Activated CD4-positive, alpha-beta T cell treated with anti-CD3 and anti-CD28 coated beads, Interleukin-2, amount 50 U/mL, for 16 hours (primary cell): ENCODE measurements around the gene LENG8.
"Not testable (repeated sequence)": the region's sequence is repeated elsewhere in the genome, so short reads cannot be mapped to it uniquely, and the experiment has no call there.

Experiments used
- DNase-seq: peaks from one replicate; pipeline ENCODE4 v3.0.0-alpha.2; 2020

LENG8 gene

DNA sequence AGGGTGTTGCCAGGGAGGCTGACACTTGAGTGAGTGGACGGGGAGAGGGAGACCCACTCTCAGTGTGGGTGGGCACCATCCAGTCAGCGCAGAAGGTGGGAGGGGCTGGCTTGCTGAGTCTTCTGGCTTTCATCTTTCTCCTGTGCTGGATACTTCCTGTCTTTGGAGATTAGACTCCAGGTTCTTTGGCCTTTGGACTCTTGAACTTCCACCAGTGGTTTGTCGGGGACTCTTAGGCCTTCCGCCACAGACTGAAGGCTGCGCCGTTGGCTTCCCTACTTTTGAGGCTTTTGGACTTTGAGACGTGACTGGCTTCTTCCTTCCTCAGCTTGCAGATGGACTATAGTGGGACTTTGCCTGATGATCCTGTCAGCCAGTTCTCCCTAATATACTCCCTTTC is 4.3 kb upstream of the LENG8 start:
- DNase-seq = no peak

DNA sequence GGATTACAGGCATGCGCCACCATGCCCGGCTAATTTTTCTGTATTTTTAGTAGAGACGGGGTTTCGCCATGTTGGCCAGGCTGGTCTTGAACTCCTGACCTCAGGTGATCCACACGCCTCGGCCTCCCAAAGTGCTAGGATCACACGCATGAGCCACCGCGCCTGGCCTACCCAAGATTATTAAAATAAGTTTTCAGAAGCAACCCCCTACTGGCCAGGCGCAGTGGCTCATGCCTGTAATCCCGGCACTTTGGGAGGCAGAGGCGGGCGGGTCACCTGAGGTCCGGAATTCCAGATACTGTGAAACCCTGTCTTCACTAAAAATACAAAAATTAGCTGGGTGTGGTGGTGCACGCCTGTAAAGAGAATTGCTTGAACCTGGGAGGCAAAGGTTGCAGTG is 2.6 kb upstream of the LENG8 start:
- DNase-seq = not testable (repeated sequence)

DNA sequence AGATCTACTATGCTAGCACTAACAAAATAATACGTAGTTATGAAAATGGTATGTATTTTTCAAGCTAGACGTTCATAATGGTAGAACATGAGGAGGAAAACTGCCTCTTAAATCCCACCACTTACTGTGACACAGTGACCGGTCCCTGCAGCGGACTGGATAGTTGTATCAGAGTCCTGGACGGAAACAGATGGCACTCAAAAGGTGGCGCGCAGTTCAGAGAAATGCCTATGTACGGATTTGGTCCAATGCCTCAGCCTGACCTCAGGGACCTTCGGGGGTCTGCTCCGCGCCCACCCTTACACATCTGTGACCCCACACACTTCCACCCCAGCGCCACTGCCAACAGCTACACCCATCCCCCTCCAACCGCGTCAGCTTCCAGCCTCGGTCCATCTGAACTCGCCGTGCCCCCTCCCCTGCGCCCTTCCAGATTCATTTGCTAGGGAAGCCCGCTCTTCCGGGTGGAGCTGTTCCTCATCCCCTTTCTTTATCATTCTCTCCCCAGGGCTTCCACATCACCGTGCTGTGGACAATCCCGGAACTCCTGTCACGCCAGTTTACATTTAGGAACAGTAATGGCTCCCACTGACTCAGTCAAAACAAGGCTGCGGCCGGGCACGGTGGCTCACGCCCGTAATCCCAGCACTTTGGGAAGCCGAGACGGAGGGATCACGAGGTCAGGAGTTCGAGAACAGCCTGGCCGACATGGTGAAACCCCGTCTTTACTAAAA is 792 bp upstream of the LENG8 start:
- peak; percentile 31 for DNase-seq

DNA sequence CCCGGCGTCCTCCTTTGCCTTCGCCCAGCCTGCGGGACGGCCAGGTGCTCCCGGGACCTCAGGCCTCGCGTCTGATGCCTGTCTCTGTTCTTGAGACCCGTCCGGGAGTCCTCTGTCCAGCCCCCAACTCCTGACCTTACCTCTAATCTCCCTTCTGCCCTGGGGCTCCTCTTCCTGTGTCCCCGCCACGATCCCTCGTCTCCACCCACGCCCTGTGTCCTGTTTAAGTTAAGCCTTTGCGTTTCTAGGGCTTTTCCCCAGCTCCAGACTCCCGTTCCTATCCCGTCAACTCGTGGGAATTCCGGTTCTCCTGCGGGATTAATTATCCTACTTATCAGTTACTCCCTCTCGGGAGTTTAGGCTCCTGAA is 686 bp downstream of the LENG8 start:
- DNase-seq = no peak

DNA sequence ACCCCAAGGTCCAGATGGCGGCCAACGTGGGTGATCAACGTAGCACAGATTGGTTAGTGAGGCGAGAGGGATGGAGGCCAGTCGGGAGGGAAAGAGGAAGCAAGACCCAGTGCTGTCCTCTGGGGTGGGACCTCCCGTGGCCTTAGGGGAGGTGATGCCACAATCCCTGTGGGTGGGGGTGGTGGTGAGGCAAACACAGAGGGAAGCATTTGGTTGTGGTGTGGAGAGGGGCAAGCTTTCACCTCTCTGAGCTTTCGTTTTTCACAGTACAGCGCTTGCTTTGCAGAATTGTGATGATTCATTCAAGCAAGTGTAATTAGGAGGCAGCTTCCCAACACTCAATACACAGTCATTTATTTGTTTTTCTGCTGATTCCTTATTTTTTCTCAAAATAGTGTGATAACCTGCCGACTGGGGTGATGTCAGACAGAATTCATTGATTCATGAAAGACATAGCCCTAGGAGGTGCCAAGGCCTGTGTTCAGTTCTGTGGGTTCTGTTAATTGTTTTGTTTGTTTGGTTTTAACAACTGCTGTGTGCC is 2.4 kb downstream of the LENG8 start:
- no peak for DNase-seq

DNA sequence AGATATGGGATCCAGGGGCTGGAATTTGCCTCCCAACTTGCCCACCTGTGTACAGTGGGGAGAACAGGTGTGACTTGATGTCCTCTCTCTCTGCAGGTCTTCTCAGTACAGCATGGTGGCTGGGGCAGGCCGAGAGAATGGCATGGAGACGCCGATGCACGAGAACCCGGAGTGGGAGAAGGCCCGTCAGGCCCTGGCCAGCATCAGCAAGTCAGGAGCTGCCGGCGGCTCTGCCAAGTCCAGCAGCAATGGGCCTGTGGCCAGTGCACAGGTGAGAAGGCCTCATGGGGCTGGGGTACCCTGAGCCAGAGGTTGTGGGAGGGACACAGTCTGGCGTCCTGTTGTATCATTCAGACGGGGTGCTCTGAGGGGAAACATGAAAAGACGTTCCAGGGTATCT is 3.0 kb downstream of the LENG8 start:
- no peak for DNase-seq

DNA sequence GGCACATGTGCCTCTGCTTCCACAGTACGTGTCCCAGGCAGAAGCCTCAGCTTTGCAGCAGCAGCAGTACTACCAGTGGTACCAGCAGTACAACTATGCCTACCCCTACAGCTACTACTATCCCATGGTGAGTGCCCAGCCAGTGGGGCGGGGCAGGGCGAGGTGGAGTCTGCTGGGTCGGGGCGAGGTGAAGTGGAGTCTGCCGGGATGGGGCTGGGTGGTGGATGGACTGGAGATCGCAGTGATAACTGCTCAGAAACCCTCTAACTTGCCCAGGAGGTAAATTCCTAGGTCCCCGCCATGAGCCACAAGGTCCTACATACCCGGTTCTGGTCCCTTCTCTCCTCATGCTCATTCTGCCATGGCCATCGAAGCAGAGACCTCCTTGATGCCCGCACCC is 3.6 kb downstream of the LENG8 start:
- DNase-seq = no peak

DNA sequence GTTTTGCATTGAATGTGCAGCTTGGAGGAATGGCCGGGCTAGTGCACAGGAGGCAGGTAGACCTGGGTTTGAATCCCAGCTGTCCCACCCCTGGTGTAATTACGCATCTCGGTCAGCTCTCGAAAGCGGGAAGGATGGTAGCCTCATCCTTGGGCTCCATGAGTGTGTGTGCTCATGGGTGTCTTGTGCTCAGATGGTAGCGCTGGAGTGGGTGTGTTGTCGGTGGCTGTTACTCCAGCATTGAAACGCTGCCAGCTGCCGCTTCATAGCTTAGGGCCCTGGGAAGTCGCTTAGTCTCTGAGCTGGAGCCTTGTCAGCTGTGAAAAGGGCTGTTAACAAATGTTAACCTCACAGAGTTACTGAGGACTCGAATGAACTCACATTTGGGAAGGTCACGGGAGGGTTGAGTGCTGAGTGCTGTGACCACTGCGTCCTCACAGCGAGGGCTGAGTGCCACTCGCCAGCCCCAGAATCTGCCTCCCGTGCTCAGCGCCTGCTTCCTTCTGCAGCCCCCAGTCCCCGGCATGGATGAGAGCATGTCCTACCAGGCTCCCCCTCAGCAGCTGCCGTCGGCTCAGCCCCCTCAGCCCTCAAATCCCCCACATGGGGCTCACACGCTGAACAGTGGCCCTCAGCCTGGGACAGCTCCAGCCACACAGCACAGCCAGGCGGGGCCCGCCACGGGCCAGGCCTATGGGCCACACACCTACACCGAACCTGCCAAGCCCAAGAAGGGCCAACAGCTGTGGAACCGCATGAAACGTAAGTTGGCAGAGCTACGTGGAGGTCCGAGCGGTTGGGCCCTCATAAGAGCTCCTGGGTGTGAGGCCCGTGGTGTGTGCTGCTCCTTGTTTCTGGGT is 5.2 kb downstream of the LENG8 start:
- DNase-seq = no peak

DNA sequence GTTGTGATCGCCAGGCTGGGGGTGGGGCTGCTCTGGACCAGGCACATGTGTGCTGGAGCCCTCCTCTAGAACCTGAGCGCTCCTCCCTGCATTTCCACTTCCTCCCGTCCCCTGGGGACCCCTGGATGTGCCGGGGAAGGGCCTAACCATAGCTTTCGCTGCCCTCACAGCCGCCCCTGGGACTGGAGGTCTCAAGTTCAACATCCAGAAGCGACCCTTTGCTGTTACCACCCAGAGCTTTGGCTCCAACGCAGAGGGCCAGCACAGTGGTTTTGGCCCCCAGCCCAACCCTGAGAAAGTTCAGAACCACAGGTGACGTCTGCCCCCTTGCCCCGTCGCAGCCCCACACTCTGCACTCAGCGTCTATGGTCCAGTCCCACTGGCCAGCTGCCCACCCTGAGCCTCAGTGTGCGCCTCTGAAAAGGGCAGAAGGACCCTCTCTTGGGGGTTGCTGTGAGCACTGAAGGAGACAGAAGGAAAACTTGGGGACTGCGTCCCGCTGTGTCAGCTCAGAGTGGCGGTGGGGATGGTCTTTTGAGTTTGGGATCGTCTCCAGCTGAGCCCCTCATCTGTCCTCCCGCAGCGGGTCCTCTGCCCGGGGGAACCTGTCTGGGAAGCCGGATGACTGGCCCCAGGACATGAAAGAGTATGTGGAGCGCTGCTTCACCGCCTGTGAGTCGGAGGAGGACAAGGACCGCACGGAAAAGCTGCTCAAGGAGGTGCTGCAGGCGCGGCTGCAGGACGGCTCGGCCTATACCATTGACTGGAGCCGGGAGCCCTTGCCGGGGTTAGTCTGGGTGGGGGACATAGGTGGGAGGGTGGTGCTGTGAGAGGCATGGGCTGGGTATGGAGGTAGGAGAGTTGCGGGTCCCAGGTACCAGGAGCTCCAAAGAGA is 6.0 kb downstream of the LENG8 start:
- no peak for DNase-seq

DNA sequence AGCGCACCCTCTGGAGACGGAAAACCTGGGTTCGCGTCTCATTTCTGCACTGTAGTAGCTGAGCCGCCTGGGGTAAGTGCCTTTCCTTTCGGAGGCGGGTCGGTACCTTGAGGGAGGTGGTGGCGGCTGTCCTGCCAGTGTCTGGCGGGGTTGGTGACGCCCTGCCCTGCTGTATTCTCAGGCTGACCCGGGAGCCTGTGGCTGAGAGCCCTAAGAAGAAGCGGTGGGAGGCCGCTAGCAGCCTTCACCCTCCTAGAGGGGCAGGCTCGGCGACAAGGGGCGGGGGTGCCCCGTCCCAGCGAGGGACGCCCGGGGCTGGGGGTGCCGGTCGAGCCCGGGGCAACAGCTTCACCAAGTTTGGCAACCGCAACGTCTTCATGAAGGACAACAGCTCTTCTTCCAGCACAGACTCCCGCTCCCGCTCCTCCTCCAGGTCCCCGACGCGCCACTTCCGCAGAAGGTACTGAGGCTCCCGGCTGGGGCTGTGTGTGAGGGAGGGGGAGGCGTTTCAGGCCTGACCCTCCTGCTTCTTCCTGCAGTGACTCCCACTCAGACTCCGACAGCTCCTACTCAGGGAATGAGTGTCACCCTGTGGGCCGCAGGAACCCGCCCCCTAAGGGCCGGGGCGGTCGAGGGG is 6.9 kb downstream of the LENG8 start:
- DNase-seq = no peak

DNA sequence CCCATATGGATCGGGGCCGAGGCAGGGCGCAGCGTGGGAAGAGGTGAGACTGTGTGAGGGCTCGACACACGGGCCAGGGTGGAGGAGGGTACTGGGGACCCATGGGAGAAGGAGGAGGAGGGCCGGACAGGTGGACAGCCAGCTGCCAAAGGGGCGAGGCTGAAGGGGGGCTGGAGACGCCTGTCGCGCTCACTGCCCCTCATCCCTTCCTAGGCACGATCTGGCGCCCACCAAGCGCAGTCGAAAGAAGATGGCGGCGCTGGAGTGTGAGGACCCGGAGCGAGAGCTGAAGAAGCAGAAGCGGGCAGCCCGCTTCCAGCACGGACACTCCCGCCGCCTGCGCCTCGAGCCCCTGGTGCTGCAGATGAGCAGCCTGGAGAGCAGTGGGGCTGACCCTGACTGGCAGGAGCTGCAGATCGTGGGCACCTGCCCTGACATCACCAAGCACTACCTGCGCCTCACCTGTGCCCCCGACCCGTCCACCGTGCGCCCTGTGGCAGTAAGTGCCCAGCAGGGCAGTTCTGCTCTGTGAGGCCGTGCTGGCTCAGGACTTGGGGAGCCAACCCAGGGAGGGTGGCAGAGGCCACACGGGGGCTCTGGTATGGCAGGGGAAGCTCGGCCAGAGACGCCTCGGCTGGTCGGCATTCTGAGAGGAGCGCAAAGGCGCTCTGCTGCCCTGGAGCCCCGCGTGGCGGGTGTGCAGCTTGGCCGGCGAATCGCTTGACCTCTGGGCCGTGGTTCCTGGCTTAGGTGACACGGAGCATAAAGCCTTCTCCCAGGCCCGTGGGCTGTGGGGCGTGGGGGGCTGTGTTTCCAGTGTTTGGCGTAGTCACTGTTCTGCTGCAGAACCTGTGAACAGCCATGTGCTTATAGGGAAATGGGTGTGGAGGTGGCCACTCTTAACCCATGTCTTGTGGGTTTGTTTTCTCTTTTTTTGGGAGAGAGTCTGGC is 7.7 kb downstream of the LENG8 start:
- DNase-seq = no peak

DNA sequence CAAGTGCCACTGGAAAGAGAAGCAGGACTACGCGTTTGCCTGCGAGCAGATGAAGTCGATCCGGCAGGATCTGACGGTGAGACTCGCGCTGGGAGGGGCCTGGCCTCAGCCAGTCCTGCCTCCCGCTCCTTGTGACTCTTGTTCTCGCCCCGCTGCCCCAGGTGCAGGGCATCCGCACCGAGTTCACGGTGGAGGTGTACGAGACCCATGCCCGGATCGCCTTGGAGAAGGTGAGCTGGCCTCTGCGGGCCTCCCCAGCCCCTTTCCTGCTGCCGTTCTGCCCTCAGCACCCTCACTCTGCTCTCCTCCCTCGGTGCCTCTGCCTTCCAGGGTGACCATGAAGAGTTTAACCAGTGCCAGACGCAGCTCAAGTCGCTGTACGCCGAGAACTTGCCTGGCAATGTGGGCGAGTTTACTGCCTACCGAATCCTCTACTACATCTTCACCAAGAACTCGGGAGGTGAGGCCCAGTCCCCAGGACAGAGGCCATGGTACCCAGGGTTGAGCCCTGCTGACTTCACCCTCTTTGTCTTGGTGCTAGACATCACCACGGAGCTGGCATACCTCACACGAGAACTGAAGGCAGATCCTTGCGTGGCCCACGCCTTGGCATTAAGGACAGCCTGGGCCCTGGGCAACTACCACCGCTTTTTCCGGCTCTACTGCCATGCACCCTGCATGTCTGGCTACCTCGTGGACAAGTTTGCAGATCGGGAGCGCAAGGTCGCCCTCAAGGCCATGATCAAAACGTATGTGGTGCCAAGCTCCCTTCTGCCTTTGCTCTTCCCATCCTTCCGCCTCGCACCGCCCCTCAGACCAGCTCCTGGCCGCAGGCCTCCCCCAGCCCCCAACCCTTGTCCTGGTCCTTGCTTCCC is 9.0 kb downstream of the LENG8 start:
- DNase-seq = no peak

DNA sequence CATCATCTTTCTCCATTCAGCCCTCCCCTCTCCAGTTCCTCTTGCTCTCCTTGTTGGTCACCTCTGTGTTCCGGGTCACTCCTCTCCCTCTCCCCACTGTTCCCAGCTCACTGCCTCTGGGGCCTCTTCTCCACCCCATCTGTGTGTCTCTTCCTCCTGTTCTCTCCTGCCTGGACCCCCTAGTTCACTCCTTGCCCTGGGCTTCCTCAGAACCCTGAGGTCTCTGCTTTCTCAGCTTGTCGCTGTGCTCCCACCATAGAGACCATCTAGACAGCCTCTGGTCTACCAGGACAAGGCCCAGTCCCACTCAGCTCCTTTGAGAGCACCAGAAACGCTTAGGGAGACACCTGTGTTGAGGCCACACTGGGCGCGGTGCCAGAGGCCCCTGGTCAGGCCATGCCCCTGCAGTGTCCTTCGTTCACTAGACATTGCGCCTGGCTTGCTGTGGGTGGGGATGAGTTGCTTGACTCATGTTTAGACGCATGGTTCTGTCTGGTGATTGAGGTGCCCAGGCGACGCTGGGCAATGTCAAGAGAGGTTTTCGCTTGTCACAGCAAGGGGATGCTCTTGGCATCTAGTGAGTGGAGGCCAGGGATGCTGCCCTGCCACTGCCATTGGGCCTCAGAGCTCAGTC is 9.8 kb downstream of the LENG8 start:
- no peak for DNase-seq

DNA sequence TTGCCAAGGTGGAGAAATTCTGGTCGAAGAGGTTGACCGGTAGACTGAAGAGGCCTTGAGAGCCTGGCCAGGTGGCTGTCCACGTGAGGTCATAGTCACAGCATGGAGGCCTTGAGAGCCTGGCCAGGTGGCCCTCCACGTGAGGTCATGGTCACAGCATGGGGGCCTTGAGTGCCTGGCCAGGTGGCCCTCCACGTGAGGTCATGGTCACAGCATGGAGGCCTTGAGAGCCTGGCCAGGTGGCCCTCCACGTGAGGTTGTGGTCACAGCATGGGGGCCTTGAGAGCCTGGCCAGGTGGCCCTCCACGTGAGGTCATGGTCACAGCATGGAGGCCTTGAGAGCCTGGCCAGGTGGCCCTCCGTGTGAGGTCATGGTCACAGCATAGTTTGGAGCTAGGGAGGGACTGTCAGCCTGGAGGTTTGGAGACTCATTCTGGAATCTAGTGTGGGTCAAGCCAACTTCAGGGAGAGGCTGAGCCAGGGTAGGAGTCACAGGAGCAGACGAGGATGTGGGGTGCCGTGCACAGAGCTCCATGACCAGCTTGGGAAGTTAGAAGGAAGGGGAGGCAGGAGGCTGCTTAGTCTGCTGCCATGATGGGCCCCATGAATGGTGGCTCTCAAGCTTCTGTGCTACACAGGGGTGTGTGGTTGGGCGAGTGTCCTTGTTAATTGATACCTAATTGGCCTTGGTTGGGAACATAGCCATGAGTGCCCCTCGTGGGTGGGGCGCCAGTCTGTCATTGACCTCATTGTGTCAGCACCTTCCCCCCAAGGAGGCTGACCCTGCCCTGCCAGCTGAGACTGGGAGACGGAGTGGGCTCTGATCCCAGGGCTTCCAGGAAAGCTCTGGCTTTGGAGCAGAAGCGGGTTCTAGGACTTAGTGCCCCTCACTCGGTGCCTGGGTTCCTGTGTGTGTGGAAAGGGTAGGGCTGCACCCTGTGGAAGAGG is 10.6 kb downstream of the LENG8 start:
- no peak for DNase-seq

DNA sequence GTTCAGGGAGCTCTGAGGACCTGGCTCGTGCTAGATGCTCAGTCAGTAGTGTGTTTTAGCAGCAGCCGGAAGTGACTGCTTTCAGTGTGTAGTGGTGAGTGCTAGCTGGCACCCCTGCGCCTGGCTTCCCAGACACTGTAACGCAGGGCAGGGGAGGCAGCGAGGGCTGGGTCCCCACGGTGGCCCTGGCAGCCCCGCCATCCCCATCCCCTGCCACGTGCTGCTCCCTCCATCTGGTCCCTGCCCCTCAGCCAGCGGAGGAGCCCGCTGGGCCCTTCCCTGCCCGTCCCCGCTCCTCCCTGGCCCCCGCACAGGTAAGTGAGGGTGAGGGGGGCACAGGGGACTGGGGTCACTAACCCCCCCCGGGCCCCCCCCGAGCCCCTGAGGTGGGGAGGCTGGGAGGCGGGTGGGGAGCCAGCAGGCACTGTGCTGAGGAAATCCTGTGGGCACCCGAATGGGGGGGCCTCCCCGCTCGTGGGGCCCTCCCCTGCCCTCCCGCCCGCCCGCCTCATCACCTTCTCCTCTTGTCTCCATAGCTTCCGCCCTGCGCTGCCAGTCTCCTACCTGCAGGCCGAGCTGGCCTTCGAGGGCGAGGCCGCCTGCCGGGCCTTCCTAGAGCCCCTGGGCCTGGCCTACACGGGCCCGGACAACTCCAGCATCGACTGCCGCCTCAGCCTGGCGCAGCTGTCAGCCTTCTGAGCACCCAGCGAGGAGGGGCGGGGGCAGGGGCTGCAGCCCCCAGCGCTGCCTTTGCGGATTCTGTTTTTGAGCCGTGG is 11.4 kb downstream of the LENG8 start:
- no peak for DNase-seq

DNA sequence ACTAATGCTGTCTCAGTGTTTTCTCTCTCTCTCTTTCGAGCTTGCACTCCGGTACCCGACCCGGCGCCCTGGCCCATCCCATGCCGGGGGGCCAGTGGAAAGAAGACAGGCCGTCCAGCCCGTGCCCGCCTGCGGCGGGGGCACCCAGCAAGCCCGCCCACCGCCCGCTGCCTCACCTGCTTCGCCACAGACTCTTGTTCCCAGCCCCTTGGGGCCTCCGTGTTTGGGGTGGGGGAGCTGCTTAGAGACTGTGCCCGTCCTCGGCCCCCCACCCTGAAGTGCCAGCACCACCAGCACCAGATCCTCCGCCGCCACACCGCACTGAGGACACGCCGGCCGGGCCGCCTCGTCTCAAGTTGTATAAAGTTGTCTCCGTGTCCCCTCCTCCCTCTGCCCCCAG is 12.2 kb downstream of the LENG8 start:
- no peak for DNase-seq

DNA sequence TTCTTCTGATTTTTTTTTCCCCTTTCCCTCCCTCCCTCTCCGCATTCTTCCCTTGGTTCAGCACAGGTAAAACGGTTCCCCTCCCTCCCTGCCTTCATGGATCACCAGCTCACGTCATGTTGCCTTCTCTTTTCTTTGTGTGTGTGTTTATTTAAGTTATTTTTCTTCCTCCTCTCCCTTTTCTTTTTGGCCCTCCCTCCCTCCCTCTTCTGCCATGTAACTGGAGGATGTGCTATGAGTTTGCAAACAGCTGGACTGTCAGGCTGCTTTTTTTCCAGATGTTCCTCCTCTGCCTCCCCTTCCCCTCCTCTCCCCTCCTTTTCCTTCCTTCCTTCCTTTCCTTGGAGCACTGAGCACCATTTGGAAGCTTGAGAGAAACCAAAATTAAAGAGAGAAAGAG is 12.6 kb downstream of the LENG8 start:
- no peak for DNase-seq
